Measurements from ENCODE around the gene HHIPL2.

Gene HHIPL2

GRCh38 chr1:222547944-222548671 lies at the start of gene HHIPL2:
TSS of gene HHIPL2 (minus strand) at chr1:222548104. CDS start at chr1:222548044, 60 bp downstream.
- no peak for DNase-seq (ENCODE audit: low spot score)

GRCh38 chr1:222596696-222597095 lies 48.8 kb upstream of the HHIPL2 start:
- no peak for DNase-seq (ENCODE audit: low spot score)

GRCh38 chr1:222594789-222595188 lies 46.9 kb upstream of the HHIPL2 start:
- no peak for DNase-seq (ENCODE audit: low spot score)

- DNase-seq (ENCODE audit: low spot score): no peak
Observed at GRCh38 chr1:222592171-222592570, 44.3 kb upstream of the HHIPL2 start.

GRCh38 chr1:222589462-222590302 lies 41.8 kb upstream of the HHIPL2 start, which contains the start of gene TAF1A:
TSS of gene TAF1A (minus strand) at chr1:222589933.
- peak; percentile 87 for DNase-seq (ENCODE audit: low spot score)

- DNase-seq (ENCODE audit: low spot score): no peak
Observed at GRCh38 chr1:222588135-222588534, 40.2 kb upstream of the HHIPL2 start.

GRCh38 chr1:222586842-222587241 lies 38.9 kb upstream of the HHIPL2 start:
- no peak for DNase-seq (ENCODE audit: low spot score)

- no peak for DNase-seq (ENCODE audit: low spot score)
Observed at GRCh38 chr1:222583079-222583478, 35.2 kb upstream of the HHIPL2 start.

GRCh38 chr1:222582099-222582774 lies 34.3 kb upstream of the HHIPL2 start:
- peak; percentile 67 for DNase-seq (ENCODE audit: low spot score)

GRCh38 chr1:222579316-222579715 lies 31.4 kb upstream of the HHIPL2 start:
- DNase-seq (ENCODE audit: low spot score): no peak

GRCh38 chr1:222570837-222571236 lies 22.9 kb upstream of the HHIPL2 start:
- no peak for DNase-seq (ENCODE audit: low spot score)

- no peak for DNase-seq (ENCODE audit: low spot score)
Observed at GRCh38 chr1:222561656-222562055, 13.8 kb upstream of the HHIPL2 start.

GRCh38 chr1:222557574-222557973 lies 9.7 kb upstream of the HHIPL2 start:
- no peak for DNase-seq (ENCODE audit: low spot score)

GRCh38 chr1:222557148-222557547 lies 9.2 kb upstream of the HHIPL2 start:
- DNase-seq (ENCODE audit: low spot score): no peak

GRCh38 chr1:222555992-222556615 lies 8.2 kb upstream of the HHIPL2 start:
- DNase-seq (ENCODE audit: low spot score): no peak

- no peak for DNase-seq (ENCODE audit: low spot score)
Observed at GRCh38 chr1:222554177-222554576, 6.3 kb upstream of the HHIPL2 start.

- DNase-seq (ENCODE audit: low spot score): no peak
Observed at GRCh38 chr1:222552882-222553281, 5.0 kb upstream of the HHIPL2 start.

- DNase-seq (ENCODE audit: low spot score): no peak
Observed at GRCh38 chr1:222547260-222547614, 667 bp downstream of the HHIPL2 start.

GRCh38 chr1:222546548-222547259 lies 1.2 kb downstream of the HHIPL2 start:
- no peak for DNase-seq (ENCODE audit: low spot score)

GRCh38 chr1:222546091-222546490 lies 1.8 kb downstream of the HHIPL2 start:
- DNase-seq (ENCODE audit: low spot score): no peak

- no peak for DNase-seq (ENCODE audit: low spot score)
Observed at GRCh38 chr1:222543817-222544216, 4.1 kb downstream of the HHIPL2 start.

GRCh38 chr1:222540598-222540995 lies 7.3 kb downstream of the HHIPL2 start:
- DNase-seq (ENCODE audit: low spot score): no peak
